ENCODE results near the gene CCNA1. TPM values are rescaled to one million over a fixed set of nuclear protein-coding genes. Genes with fewer than 3 reads are reported as not detected.

CCNA1 gene
- polyA plus RNA-seq, 1 experiment, result not detected

DNA sequence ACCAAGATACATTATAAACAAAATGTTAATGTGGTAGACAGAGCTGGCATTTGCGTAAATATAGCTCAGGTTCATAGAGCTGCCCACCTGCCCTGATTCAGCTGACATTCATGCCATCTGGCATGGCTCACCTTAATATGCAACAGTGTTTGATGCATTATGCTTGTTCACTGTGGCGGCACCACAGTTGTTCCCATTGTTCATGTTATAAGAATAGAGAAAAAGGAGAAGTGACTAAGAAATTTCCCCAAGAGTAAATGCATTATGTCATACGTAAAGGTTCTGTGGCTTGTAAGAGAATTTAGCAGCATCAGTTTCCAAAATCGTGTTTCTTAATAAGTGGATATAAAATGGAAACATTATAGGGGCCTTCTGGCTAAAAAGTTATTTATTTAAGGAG is 4.5 kb downstream of the CCNA1 start:
- Histone ChIP-seq H3K27ac (ENCODE audit: low read depth, low read length) (no peak overlapping the region), H3K4me3 (ENCODE audit: low read depth, low read length) (no peak overlapping the region), H3K9me3 (ENCODE audit: control insufficient read depth, insufficient read depth, low read length) (no peaks in the 10 kb centered on the region), H3K27me3 (ENCODE audit: control insufficient read depth, insufficient read depth, low read length) (peaks cover 13% of the 10 kb centered on the region)
- no peak for DNase-seq (ENCODE audit: low read depth, low spot score)
- CTCF ChIA-PET, result interaction anchor here (1.3 kb wide), 1 partner anchor 17 kb away, joined by 3 read pairs; no protein-coding TSS in a partner anchor
- TF ChIP-seq, protein P1, sequence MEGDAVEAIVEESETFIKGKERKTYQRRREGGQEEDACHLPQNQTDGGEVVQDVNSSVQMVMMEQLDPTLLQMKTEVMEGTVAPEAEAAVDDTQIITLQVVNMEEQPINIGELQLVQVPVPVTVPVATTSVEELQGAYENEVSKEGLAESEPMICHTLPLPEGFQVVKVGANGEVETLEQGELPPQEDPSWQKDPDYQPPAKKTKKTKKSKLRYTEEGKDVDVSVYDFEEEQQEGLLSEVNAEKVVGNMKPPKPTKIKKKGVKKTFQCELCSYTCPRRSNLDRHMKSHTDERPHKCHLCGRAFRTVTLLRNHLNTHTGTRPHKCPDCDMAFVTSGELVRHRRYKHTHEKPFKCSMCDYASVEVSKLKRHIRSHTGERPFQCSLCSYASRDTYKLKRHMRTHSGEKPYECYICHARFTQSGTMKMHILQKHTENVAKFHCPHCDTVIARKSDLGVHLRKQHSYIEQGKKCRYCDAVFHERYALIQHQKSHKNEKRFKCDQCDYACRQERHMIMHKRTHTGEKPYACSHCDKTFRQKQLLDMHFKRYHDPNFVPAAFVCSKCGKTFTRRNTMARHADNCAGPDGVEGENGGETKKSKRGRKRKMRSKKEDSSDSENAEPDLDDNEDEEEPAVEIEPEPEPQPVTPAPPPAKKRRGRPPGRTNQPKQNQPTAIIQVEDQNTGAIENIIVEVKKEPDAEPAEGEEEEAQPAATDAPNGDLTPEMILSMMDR (IDR thresholded peaks at IDR 0.05; ENCODE audit: low read depth, low read length), result no peak
- POLR2A ChIA-PET, result no interaction called here

DNA sequence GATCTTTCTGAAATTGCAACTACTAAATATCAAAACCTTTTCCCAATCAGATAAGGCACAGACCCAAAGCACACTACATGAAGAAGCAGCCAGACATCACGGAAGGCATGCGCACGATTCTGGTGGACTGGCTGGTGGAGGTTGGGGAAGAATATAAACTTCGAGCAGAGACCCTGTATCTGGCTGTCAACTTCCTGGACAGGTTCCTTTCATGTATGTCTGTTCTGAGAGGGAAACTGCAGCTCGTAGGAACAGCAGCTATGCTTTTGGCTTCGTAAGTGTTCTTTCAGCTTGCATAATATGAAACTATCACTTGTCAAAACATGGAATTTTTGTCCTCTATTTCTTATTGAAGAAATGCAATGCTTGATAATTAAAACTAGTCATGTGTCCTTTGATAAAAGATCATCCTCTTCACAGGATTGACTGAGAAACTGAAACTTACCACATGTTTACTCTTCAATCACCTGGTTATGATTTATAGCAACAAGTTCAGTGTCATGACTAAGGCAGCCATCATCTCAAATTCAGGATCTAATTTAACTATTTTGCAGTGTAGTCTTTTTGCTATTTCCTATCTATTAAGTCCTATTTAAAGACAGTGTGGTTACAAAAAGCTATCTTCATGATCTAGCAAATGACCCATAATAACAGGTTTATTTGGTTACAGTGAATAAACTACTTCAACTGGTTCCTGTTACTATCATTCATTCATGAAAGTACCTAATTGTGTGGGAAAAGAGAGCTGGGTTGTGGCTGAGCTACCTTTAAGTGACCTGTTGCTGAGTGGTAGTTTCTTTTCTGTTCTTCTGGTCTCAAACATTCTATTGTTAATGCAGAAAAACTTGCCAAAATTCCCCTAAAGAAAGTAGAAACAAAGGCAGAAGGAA is 6.5 kb downstream of the CCNA1 start:
- no peak for DNase-seq (ENCODE audit: low read depth, low spot score)
- Histone ChIP-seq H3K9me3 (ENCODE audit: control insufficient read depth, insufficient read depth, low read length) (no peaks in the 10 kb centered on the region), H3K27me3 (ENCODE audit: control insufficient read depth, insufficient read depth, low read length) (no peaks in the 10 kb centered on the region), H3K4me3 (ENCODE audit: low read depth, low read length) (no peak overlapping the region), H3K27ac (ENCODE audit: low read depth, low read length) (no peak overlapping the region)
- TF ChIP-seq, protein P1 (IDR thresholded peaks at IDR 0.05; ENCODE audit: low read depth, low read length), result no peak
- ChIA-PET POLR2A (no interaction called here), CTCF (no interaction called here)

DNA sequence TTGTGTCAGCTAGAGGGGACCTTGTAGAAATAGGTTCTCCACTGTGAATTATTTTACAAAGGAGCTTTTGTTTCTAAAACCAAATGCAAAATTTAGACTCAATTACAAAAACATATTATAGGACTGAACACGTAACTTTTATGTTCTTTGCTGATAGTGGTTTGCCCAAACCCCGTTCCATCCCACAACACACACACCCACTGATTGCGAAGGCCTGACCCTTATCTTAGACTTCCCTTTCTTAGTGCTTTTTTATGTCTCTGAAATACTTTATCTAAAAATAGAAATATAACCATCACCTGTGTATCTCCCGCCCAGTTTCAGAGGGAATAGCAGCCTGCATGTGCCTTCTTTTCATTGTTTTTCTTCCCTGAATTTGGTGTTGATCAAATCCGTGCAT is 13.0 kb downstream of the CCNA1 start:
- no peak overlapping the region for H3K27ac ChIP-seq (ENCODE audit: low read depth, low read length)
- H3K9me3 ChIP-seq (ENCODE audit: control insufficient read depth, insufficient read depth, low read length), result no peaks in the 10 kb centered on the region
- TF ChIP-seq, protein P1 (IDR thresholded peaks at IDR 0.05; ENCODE audit: low read depth, low read length), result no peak
- CTCF ChIA-PET, result interaction anchor here (1.3 kb wide), 1 partner anchor 25 kb away, joined by 4 read pairs; no protein-coding TSS in a partner anchor
- no peaks in the 10 kb centered on the region for H3K27me3 ChIP-seq (ENCODE audit: control insufficient read depth, insufficient read depth, low read length)
- POLR2A ChIA-PET, result no interaction called here
- DNase-seq (ENCODE audit: low read depth, low spot score), result no peak
- H3K4me3 ChIP-seq (ENCODE audit: low read depth, low read length), result no peak overlapping the region

DNA sequence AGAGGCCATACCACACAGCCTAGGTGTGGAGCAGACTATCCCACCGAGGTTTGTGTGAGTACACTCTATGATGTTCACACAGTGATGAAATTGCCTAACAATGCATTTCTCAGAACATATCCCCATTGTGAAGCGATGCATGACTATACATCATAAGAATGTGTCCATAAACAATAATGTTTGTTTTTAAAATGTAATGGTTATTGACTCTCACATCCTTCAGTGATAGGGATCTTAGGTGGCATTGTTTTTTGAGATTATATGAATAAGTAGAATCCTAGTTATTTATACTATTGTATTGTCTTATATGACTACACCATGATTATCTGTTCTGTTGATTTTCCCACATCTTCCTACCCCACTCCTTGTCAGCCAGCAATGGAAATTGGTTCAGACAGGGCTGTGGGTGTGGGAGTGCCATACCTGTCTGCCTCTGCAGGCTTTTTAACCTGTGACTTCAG is 13.6 kb downstream of the CCNA1 start:
- DNase-seq (ENCODE audit: low read depth, low spot score), result no peak
- ChIA-PET POLR2A (no interaction called here), CTCF (no interaction called here)
- Histone ChIP-seq H3K4me3 (ENCODE audit: low read depth, low read length) (no peak overlapping the region), H3K27me3 (ENCODE audit: control insufficient read depth, insufficient read depth, low read length) (no peaks in the 10 kb centered on the region), H3K27ac (ENCODE audit: low read depth, low read length) (no peak overlapping the region), H3K9me3 (ENCODE audit: control insufficient read depth, insufficient read depth, low read length) (no peaks in the 10 kb centered on the region)
- TF ChIP-seq, protein P1 (IDR thresholded peaks at IDR 0.05; ENCODE audit: low read depth, low read length), result no peak

DNA sequence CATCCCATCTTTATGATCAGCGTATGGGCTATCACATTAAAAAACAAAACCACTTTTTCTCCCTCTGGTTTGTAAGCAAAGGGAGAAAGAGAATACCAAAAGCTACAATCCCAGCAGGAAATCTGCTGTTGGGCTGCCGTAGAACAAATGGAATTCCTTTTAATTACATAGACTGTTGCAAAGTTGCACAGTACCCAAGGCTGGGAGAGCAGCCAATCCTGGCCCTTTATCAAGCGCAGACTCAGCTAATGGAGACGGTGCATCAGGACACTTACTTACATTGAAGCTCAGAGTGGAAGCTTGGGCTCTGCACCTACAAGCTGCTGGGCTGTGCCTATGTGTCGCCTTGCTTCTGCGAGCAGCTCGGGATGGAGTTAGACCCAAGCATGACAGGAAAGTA is 15.2 kb downstream of the CCNA1 start:
- TF ChIP-seq, protein P1 (IDR thresholded peaks at IDR 0.05; ENCODE audit: low read depth, low read length), result no peak
- CTCF ChIA-PET, result no interaction called here
- DNase-seq (ENCODE audit: low read depth, low spot score), result no peak
- no peaks in the 10 kb centered on the region for H3K27me3 ChIP-seq (ENCODE audit: control insufficient read depth, insufficient read depth, low read length)
- POLR2A ChIA-PET, result no interaction called here
- H3K4me3 ChIP-seq (ENCODE audit: low read depth, low read length), result no peak overlapping the region
- no peak overlapping the region for H3K27ac ChIP-seq (ENCODE audit: low read depth, low read length)
- H3K9me3 ChIP-seq (ENCODE audit: control insufficient read depth, insufficient read depth, low read length), result no peaks in the 10 kb centered on the region

Measured in AG04450 (cell line).